ENCODE measurements around the gene FAM222A.
A peak's percentile ranks its signal among the peaks of the same experiment; 100 is the strongest.

DNA sequence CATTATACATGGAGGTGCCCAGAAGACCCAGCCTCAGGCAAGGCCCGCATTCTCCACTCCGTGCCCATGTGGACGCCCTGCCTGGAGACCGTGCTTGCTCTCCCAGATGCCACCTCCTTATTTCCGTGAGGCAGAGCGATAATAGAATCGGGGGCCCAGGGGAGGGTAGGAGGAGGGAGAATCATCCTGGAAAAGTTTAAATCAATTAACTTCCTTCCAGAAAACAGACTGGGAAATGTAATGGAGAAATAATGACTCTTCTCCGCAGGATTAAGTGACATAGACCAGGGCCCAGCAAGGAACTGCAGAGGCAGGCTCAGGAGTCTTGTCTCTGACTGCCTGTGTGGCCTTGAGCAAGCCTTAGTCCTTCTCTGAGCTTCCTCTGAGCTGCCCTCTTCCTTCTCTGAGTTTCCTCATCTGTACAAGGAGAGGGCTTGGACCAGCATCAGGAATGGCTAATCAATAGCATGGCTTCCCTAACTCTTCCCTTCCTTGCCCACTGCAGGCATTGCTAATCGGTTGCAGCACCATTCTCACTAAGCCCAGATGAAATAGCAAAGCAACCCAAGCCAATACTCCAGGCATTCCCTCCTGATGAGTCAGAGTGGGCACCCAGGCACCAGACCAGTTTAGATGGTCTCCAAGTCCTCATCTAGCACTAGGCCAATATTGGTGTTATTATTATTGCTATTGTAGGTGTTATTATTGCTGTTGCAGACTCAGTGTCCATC lies 11.3 kb upstream of the FAM222A start:
- TF ChIP-seq ZNF23 (tag by site-specific recombination; IDR thresholded peaks at IDR 0.05; ENCODE audit: borderline replicate concordance) = peak; percentile 98
- no peak for TF ChIP-seq ZNF76 (tag by site-specific recombination; IDR thresholded peaks at IDR 0.05; ENCODE audit: borderline replicate concordance, low read depth)
- TF ChIP-seq, protein P1, sequence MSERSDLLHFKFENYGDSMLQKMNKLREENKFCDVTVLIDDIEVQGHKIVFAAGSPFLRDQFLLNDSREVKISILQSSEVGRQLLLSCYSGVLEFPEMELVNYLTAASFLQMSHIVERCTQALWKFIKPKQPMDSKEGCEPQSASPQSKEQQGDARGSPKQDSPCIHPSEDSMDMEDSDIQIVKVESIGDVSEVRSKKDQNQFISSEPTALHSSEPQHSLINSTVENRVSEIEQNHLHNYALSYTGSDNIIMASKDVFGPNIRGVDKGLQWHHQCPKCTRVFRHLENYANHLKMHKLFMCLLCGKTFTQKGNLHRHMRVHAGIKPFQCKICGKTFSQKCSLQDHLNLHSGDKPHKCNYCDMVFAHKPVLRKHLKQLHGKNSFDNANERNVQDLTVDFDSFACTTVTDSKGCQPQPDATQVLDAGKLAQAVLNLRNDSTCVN (tag by site-specific recombination; optimal IDR thresholded peaks at IDR 0.05) = no peak
- TF ChIP-seq ZNF302 (tag by site-specific recombination; IDR thresholded peaks at IDR 0.05; ENCODE audit: low read depth) = no peak

Measured in HEK293 (cell line).